WTC11 (cell line): ENCODE data around the gene PNMA6E. TPM values are rescaled to one million over a fixed set of nuclear protein-coding genes. Genes with fewer than 3 reads are reported as not detected.

Source experiments
- ATAC-seq: fragments of 200-7000 bp; cut with Tn5 transposase; 2 replicates; pipeline ENCODE4 v1.10.0; 2021; ENCODE audit warnings: mild to moderate bottlenecking, moderate library complexity
- CTCF ChIA-PET: fragments of 300-600 bp; sonication (Branson Sonifier 250); formaldehyde crosslinking; loops from one replicate; lab custom pipeline; 2021; ENCODE audit warnings: antibody characterized with exemption; lab: Charles Lee
- POLR2A ChIA-PET: fragments of 350-600 bp; sonication (Branson Sonifier 250); formaldehyde crosslinking; loops from one replicate; lab custom pipeline; 2021; ENCODE audit warnings: antibody characterized with exemption; lab: Charles Lee
- DNase-seq: peaks from one replicate; pipeline ENCODE4 v3.0.0; 2021; ENCODE audit warnings: low spot score
- H3K27ac Mint-ChIP-seq: 2 replicates; pipeline ENCODE4 v1.8.0; 2021; ENCODE audit warnings: mixed read lengths
- H3K27me3 Mint-ChIP-seq: 2 replicates; pipeline ENCODE4 v1.8.0; 2021; ENCODE audit warnings: low read depth, mild to moderate bottlenecking, moderate library complexity, mixed read lengths
- H3K36me3 Mint-ChIP-seq: 2 replicates; pipeline ENCODE4 v1.8.0; 2021; ENCODE audit warnings: mixed read lengths
- H3K4me1 Mint-ChIP-seq: 2 replicates; pipeline ENCODE4 v1.8.0; 2022; ENCODE audit warnings: mixed read lengths
- H3K4me3 Mint-ChIP-seq: 2 replicates; pipeline ENCODE4 v1.8.0; 2021; ENCODE audit warnings: mild to moderate bottlenecking, moderate library complexity, mixed read lengths
- H3K9me3 Mint-ChIP-seq: 2 replicates; pipeline ENCODE4 v1.8.0; 2021; ENCODE audit warnings: mixed read lengths
- ELF4 ChIP-seq: sonication (generic); formaldehyde crosslinking; IDR thresholded peaks from 2 replicates; pipeline ENCODE4 v1.8.1; 2022; ENCODE audit warnings: low read depth, mild to moderate bottlenecking, moderate library complexity, missing genetic modification reagents
- FOXJ3 ChIP-seq: sonication (generic); formaldehyde crosslinking; IDR thresholded peaks from 2 replicates; pipeline ENCODE4 v1.9.0; 2021; ENCODE audit warnings: missing genetic modification reagents, mild to moderate bottlenecking, borderline replicate concordance
- FOXP1 ChIP-seq: sonication (generic); formaldehyde crosslinking; IDR thresholded peaks from 2 replicates; pipeline ENCODE4 v1.8.0; 2022; ENCODE audit warnings: missing genetic modification reagents, mild to moderate bottlenecking, moderate library complexity, borderline replicate concordance
- MYBL2 ChIP-seq: sonication (generic); formaldehyde crosslinking; IDR thresholded peaks from 2 replicates; pipeline ENCODE4 v1.8.1; 2023; ENCODE audit warnings: mild to moderate bottlenecking, moderate library complexity, missing genetic modification reagents
- NFE2L1 ChIP-seq: sonication (generic); formaldehyde crosslinking; IDR thresholded peaks from 2 replicates; pipeline ENCODE4 v1.8.1; 2023; ENCODE audit warnings: missing genetic modification reagents
- NR1H2 ChIP-seq: sonication (generic); formaldehyde crosslinking; IDR thresholded peaks from 2 replicates; pipeline ENCODE4 v1.9.0; 2021; ENCODE audit warnings: mild to moderate bottlenecking, moderate library complexity, missing genetic modification reagents
- SOX15 ChIP-seq: fragments of 250-450 bp; sonication (Bioruptor Pico); IDR thresholded peaks from 2 replicates; pipeline ENCODE4 v1.9.0; 2021; ENCODE audit warnings: mild to moderate bottlenecking
- ZNF263 ChIP-seq: sonication (generic); formaldehyde crosslinking; IDR thresholded peaks from 2 replicates; pipeline ENCODE4 v1.8.1; 2022; ENCODE audit warnings: low read depth, mild to moderate bottlenecking, moderate library complexity, missing genetic modification reagents
- ZNF423 ChIP-seq: fragments of 250-450 bp; sonication (Bioruptor Pico); IDR thresholded peaks from 2 replicates; pipeline ENCODE4 v2.1.2; 2022; ENCODE audit warnings: mild to moderate bottlenecking, moderate library complexity
- total RNA-seq: library from RNA; stranded (reverse); gene quantifications from 3 replicates; pipeline ENCODE4 v1.2.3, GENCODE V29; 2021
- TF ChIP-seq, protein P1 (sequence below): sonication (generic); formaldehyde crosslinking; IDR thresholded peaks from 2 replicates; pipeline ENCODE4 v1.8.0; 2022; ENCODE audit warnings: mild to moderate bottlenecking, missing genetic modification reagents
- TF ChIP-seq, protein P2 (sequence below): fragments of 250-450 bp; sonication (Bioruptor Pico); IDR thresholded peaks from 2 replicates; pipeline ENCODE4 v2.1.2; 2022; ENCODE audit warnings: mild to moderate bottlenecking, moderate library complexity
- TF ChIP-seq, protein P3 (sequence below): sonication (generic); formaldehyde crosslinking; IDR thresholded peaks from 2 replicates; pipeline ENCODE4 v1.8.1; 2023; ENCODE audit warnings: mild to moderate bottlenecking, missing genetic modification reagents, borderline replicate concordance
- TF ChIP-seq, protein P4 (sequence below): sonication (generic); formaldehyde crosslinking; IDR thresholded peaks from 2 replicates; pipeline ENCODE4 v1.8.0; 2023; ENCODE audit warnings: missing genetic modification reagents, mild to moderate bottlenecking, borderline replicate concordance
- TF ChIP-seq, protein P5 (sequence below): sonication (generic); formaldehyde crosslinking; IDR thresholded peaks from 2 replicates; pipeline ENCODE4 v1.8.1; 2023; ENCODE audit warnings: mild to moderate bottlenecking, moderate library complexity, missing genetic modification reagents
- TF ChIP-seq, protein P6 (sequence below): fragments of 250-450 bp; sonication (Bioruptor Pico); conservative IDR thresholded peaks from 2 replicates; pipeline ENCODE4 v1.9.0; 2021; ENCODE audit warnings: mild to moderate bottlenecking
- TF ChIP-seq, protein P7 (sequence below): sonication (generic); formaldehyde crosslinking; IDR thresholded peaks from 2 replicates; pipeline ENCODE4 v1.8.1; 2022; ENCODE audit warnings: mild to moderate bottlenecking, missing genetic modification reagents, moderate library complexity, borderline replicate concordance
- TF ChIP-seq, protein P8 (sequence below): sonication (generic); formaldehyde crosslinking; IDR thresholded peaks from 2 replicates; pipeline ENCODE4 v1.8.0; 2022; ENCODE audit warnings: missing genetic modification reagents

The PNMA6E gene
- total RNA-seq, 1 experiment from 2014 or later = not detected

DNA sequence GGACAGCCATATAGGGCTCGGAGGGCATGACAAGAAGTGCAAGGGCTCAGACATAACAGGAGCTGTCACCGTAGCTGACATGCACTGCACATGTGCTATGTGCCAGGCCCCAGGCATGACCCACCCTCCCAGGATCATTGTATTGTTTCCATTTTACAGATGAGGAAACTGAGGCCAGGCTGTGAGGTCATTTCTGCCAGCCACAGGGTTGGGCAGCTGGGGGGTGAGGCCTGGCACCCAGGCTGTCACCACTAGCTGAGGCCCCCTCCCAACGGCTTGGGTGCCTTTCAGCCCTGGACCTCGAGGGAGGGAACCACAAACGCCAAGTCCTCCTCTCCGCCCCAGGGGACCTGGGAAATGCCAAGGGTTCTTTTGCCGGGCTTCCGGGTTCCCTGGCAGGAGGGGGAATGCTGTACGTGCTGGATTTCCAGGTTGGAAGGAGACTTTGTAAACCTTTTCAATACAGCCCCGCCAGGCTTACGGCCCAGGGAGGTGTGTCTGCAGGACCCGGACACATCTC lies 32.1 kb upstream of the PNMA6E start:
- Mint-ChIP-seq H3K27ac (no peak overlapping the region), H3K27me3 (no peaks in the 10 kb centered on the region; the same call in 1 of the 2 replicates), H3K36me3 (no peaks in the 10 kb centered on the region), H3K4me1 (no peaks in the 10 kb centered on the region), H3K9me3 (peaks cover 9% of the 10 kb centered on the region), H3K4me3 (no peak overlapping the region)
- POLR2A ChIA-PET = no interaction called here
- CTCF ChIA-PET = no interaction called here
- no peak for ATAC-seq
- DNase-seq = no peak
- TF ChIP-seq SOX15 (CRISPR knock-in tag) (no peak), FOXJ3 (CRISPR knock-in tag) (no peak), MYBL2 (CRISPR knock-in tag) (no peak), ZNF423 (no peak), FOXP1 (no peak), ZNF263 (CRISPR knock-in tag) (no peak), NR1H2 (CRISPR knock-in tag) (no peak), ELF4 (CRISPR knock-in tag) (no peak), NFE2L1 (CRISPR knock-in tag) (no peak)
- TF ChIP-seq, protein P1, sequence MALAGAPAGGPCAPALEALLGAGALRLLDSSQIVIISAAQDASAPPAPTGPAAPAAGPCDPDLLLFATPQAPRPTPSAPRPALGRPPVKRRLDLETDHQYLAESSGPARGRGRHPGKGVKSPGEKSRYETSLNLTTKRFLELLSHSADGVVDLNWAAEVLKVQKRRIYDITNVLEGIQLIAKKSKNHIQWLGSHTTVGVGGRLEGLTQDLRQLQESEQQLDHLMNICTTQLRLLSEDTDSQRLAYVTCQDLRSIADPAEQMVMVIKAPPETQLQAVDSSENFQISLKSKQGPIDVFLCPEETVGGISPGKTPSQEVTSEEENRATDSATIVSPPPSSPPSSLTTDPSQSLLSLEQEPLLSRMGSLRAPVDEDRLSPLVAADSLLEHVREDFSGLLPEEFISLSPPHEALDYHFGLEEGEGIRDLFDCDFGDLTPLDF (CRISPR knock-in tag) = no peak
- TF ChIP-seq, protein P2, sequence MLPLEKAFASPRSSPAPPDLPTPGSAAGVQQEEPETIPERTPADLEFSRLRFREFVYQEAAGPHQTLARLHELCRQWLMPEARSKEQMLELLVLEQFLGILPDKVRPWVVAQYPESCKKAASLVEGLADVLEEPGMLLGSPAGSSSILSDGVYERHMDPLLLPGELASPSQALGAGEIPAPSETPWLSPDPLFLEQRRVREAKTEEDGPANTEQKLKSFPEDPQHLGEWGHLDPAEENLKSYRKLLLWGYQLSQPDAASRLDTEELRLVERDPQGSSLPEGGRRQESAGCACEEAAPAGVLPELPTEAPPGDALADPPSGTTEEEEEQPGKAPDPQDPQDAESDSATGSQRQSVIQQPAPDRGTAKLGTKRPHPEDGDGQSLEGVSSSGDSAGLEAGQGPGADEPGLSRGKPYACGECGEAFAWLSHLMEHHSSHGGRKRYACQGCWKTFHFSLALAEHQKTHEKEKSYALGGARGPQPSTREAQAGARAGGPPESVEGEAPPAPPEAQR = no peak
- TF ChIP-seq, protein P3, sequence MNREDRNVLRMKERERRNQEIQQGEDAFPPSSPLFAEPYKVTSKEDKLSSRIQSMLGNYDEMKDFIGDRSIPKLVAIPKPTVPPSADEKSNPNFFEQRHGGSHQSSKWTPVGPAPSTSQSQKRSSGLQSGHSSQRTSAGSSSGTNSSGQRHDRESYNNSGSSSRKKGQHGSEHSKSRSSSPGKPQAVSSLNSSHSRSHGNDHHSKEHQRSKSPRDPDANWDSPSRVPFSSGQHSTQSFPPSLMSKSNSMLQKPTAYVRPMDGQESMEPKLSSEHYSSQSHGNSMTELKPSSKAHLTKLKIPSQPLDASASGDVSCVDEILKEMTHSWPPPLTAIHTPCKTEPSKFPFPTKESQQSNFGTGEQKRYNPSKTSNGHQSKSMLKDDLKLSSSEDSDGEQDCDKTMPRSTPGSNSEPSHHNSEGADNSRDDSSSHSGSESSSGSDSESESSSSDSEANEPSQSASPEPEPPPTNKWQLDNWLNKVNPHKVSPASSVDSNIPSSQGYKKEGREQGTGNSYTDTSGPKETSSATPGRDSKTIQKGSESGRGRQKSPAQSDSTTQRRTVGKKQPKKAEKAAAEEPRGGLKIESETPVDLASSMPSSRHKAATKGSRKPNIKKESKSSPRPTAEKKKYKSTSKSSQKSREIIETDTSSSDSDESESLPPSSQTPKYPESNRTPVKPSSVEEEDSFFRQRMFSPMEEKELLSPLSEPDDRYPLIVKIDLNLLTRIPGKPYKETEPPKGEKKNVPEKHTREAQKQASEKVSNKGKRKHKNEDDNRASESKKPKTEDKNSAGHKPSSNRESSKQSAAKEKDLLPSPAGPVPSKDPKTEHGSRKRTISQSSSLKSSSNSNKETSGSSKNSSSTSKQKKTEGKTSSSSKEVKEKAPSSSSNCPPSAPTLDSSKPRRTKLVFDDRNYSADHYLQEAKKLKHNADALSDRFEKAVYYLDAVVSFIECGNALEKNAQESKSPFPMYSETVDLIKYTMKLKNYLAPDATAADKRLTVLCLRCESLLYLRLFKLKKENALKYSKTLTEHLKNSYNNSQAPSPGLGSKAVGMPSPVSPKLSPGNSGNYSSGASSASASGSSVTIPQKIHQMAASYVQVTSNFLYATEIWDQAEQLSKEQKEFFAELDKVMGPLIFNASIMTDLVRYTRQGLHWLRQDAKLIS (CRISPR knock-in tag) = no peak
- TF ChIP-seq, protein P4, sequence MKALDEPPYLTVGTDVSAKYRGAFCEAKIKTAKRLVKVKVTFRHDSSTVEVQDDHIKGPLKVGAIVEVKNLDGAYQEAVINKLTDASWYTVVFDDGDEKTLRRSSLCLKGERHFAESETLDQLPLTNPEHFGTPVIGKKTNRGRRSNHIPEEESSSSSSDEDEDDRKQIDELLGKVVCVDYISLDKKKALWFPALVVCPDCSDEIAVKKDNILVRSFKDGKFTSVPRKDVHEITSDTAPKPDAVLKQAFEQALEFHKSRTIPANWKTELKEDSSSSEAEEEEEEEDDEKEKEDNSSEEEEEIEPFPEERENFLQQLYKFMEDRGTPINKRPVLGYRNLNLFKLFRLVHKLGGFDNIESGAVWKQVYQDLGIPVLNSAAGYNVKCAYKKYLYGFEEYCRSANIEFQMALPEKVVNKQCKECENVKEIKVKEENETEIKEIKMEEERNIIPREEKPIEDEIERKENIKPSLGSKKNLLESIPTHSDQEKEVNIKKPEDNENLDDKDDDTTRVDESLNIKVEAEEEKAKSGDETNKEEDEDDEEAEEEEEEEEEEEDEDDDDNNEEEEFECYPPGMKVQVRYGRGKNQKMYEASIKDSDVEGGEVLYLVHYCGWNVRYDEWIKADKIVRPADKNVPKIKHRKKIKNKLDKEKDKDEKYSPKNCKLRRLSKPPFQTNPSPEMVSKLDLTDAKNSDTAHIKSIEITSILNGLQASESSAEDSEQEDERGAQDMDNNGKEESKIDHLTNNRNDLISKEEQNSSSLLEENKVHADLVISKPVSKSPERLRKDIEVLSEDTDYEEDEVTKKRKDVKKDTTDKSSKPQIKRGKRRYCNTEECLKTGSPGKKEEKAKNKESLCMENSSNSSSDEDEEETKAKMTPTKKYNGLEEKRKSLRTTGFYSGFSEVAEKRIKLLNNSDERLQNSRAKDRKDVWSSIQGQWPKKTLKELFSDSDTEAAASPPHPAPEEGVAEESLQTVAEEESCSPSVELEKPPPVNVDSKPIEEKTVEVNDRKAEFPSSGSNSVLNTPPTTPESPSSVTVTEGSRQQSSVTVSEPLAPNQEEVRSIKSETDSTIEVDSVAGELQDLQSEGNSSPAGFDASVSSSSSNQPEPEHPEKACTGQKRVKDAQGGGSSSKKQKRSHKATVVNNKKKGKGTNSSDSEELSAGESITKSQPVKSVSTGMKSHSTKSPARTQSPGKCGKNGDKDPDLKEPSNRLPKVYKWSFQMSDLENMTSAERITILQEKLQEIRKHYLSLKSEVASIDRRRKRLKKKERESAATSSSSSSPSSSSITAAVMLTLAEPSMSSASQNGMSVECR (CRISPR knock-in tag) = no peak
- TF ChIP-seq, protein P5, sequence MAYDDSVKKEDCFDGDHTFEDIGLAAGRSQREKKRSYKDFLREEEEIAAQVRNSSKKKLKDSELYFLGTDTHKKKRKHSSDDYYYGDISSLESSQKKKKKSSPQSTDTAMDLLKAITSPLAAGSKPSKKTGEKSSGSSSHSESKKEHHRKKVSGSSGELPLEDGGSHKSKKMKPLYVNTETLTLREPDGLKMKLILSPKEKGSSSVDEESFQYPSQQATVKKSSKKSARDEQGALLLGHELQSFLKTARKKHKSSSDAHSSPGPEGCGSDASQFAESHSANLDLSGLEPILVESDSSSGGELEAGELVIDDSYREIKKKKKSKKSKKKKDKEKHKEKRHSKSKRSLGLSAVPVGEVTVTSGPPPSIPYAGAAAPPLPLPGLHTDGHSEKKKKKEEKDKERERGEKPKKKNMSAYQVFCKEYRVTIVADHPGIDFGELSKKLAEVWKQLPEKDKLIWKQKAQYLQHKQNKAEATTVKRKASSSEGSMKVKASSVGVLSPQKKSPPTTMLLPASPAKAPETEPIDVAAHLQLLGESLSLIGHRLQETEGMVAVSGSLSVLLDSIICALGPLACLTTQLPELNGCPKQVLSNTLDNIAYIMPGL (CRISPR knock-in tag) = no peak
- TF ChIP-seq, protein P6, sequence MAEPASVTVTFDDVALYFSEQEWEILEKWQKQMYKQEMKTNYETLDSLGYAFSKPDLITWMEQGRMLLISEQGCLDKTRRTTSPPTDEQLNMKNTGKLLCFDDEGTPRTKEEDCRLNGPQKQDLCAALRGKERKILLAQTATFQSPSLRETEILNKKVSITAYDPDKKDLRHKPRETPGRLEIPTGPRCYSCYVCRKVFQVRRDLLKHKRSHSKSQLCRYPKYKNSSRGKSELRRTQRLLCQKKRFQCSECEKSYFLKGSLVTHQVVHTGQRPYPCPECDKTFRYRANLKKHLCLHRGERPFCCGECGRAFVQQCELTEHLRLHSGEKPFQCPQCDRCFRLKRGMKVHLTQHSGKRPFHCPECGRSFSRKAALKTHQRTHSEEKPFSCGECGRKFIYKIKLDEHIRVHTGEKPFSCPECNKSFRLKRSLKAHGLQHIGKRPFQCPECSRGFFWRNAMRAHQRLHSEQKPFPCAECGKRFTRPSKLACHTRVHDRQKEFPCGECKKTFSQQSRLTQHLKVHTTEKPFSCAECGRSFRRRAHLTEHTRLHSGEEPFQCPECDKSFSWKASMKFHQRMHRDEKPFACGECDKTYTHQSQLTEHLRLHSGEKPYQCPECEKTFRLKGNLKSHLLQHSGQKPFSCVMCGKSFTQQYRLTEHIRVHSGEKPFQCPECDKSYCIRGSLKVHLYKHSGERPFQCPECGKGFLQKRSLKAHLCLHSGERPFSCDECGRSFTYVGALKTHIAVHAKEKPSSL = no peak
- TF ChIP-seq, protein P7, sequence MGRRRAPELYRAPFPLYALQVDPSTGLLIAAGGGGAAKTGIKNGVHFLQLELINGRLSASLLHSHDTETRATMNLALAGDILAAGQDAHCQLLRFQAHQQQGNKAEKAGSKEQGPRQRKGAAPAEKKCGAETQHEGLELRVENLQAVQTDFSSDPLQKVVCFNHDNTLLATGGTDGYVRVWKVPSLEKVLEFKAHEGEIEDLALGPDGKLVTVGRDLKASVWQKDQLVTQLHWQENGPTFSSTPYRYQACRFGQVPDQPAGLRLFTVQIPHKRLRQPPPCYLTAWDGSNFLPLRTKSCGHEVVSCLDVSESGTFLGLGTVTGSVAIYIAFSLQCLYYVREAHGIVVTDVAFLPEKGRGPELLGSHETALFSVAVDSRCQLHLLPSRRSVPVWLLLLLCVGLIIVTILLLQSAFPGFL (CRISPR knock-in tag) = no peak
- TF ChIP-seq, protein P8, sequence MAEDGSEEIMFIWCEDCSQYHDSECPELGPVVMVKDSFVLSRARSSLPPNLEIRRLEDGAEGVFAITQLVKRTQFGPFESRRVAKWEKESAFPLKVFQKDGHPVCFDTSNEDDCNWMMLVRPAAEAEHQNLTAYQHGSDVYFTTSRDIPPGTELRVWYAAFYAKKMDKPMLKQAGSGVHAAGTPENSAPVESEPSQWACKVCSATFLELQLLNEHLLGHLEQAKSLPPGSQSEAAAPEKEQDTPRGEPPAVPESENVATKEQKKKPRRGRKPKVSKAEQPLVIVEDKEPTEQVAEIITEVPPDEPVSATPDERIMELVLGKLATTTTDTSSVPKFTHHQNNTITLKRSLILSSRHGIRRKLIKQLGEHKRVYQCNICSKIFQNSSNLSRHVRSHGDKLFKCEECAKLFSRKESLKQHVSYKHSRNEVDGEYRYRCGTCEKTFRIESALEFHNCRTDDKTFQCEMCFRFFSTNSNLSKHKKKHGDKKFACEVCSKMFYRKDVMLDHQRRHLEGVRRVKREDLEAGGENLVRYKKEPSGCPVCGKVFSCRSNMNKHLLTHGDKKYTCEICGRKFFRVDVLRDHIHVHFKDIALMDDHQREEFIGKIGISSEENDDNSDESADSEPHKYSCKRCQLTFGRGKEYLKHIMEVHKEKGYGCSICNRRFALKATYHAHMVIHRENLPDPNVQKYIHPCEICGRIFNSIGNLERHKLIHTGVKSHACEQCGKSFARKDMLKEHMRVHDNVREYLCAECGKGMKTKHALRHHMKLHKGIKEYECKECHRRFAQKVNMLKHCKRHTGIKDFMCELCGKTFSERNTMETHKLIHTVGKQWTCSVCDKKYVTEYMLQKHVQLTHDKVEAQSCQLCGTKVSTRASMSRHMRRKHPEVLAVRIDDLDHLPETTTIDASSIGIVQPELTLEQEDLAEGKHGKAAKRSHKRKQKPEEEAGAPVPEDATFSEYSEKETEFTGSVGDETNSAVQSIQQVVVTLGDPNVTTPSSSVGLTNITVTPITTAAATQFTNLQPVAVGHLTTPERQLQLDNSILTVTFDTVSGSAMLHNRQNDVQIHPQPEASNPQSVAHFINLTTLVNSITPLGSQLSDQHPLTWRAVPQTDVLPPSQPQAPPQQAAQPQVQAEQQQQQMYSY (CRISPR knock-in tag) = no peak
